A549 (cell line): ENCODE measurements around the gene CD96.

Experiments
- CEBPB ChIP-seq, 2 experiments: fragments of >200 bp in 1 of 2; sonication (Bioruptor Twin) in 1 of 2; formaldehyde crosslinking in 1 of 2; IDR thresholded peaks; 2 replicates each; pipeline ENCODE4 v1.6.1; 2012 to 2016
- CTCF ChIP-seq: fragments of >200 bp; sonication (Bioruptor Twin); formaldehyde crosslinking; IDR thresholded peaks from 3 replicates; pipeline ENCODE4 v1.5.1; 2016
- FOSL2 ChIP-seq, 2 experiments: fragments of 450-650 bp in 1 of 2; fragments of >200 bp in 1 of 2; sonication (Bioruptor Twin) in 1 of 2; formaldehyde crosslinking; IDR thresholded peaks; 2 replicates each; pipeline versions ENCODE4 v1.5.0 to v1.6.1; 2016 to 2020; ENCODE audit warnings: mild to moderate bottlenecking in 1 of 2, moderate library complexity in 1 of 2
- FOXS1 ChIP-seq: fragments of 250-450 bp; sonication (Bioruptor Pico); IDR thresholded peaks from 2 replicates; pipeline ENCODE4 v1.5.0; 2020; ENCODE audit warnings: mild to moderate bottlenecking, moderate library complexity
- NPAS2 ChIP-seq: fragments of 250-450 bp; sonication (Bioruptor Pico); IDR thresholded peaks from 2 replicates; pipeline ENCODE4 v1.8.0; 2022; ENCODE audit warnings: mild to moderate bottlenecking, moderate library complexity, borderline replicate concordance
- POLR2A ChIP-seq: IDR thresholded peaks from 2 replicates; pipeline ENCODE4 v1.6.1; 2012; ENCODE audit warnings: mild to moderate bottlenecking, low read length
- POLR2AphosphoS2 ChIP-seq: conservative IDR thresholded peaks from 2 replicates; pipeline ENCODE4 v1.6.1; 2012; ENCODE audit warnings: low read length, improper control_type of control experiment, inconsistent platforms
- ZC3H11A ChIP-seq: fragments of 450-650 bp; IDR thresholded peaks from 2 replicates; pipeline ENCODE4 v1.6.1; 2014; ENCODE audit warnings: antibody characterized with exemption, mild to moderate bottlenecking

- TF ChIP-seq NPAS2 (CRISPR knock-in tag) (no peak), CTCF (no peak), POLR2AphosphoS2 (no peak), POLR2A (no peak), ZC3H11A (no peak), FOXS1 (CRISPR knock-in tag) (no peak), FOSL2 (IDR thresholded peaks at IDR 0.05) (no peak), FOSL2 (CRISPR knock-in tag; IDR thresholded peaks at IDR 0.05) (no peak), CEBPB (IDR thresholded peaks at IDR 0.05) (no peak)
Observed at GRCh38 chr3:111684640-111685039, 142.6 kb downstream of the CD96 start.
